ENCODE data around the gene GIMAP5. TPM values are rescaled to one million over a fixed set of nuclear protein-coding genes. Genes with fewer than 3 reads are reported as not detected.

GIMAP5 gene
- total and polyA plus RNA-seq, 2 of the 13 experiments (the other 11 are each of a cell fraction or from before 2014, with no cell fraction given) = not detected

DNA sequence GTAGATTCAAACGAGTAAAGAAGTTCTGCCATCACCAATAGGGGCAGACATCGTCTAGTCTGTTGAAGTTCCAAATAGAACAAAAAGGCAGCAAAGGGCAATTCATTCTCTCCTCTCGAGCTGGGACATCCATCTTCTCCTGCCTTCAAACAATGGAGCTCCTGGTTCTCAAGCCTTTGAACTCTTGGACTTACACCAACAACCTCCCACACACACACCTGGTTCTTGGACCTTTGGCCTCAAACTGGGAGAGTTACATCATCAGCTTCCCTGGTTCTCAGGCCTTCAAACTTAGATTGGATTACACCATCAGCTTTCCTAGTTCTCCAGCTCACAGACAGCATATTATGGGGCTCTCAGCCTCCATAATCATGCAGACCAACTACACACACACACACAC is 9.8 kb upstream of the GIMAP5 start (continued):
- TF ChIP-seq ZNF143 (CRISPR knock-in tag; IDR thresholded peaks at IDR 0.05) (no peak), ESRRA (CRISPR knock-in tag; IDR thresholded peaks at IDR 0.05; ENCODE audit: low read depth) (no peak), ZNF562 (CRISPR knock-in tag; IDR thresholded peaks at IDR 0.05; ENCODE audit: borderline replicate concordance) (no peak), U2AF1 (optimal IDR thresholded peaks at IDR 0.05; ENCODE audit: low read depth, low read length) (no peak), PHF8 (CRISPR knock-in tag; IDR thresholded peaks at IDR 0.05) (no peak), ZNF337 (CRISPR knock-in tag; IDR thresholded peaks at IDR 0.05; ENCODE audit: borderline replicate concordance, low read depth) (no peak), ZBTB3 (CRISPR knock-in tag; IDR thresholded peaks at IDR 0.05; ENCODE audit: borderline replicate concordance, low read depth) (no peak), CBX2 (IDR thresholded peaks at IDR 0.05; ENCODE audit: low read depth, low read length) (no peak), CBX2 (CRISPR knock-in tag; IDR thresholded peaks at IDR 0.05; ENCODE audit: low read depth) (no peak), TOE1 (CRISPR knock-in tag; IDR thresholded peaks at IDR 0.05) (no peak), DR1 (CRISPR knock-in tag; IDR thresholded peaks at IDR 0.05) (no peak), NFE2 (CRISPR knock-in tag; IDR thresholded peaks at IDR 0.05) (no peak), ZNF253 (CRISPR knock-in tag; IDR thresholded peaks at IDR 0.05; ENCODE audit: borderline replicate concordance) (no peak), GABPA (IDR thresholded peaks at IDR 0.05; ENCODE audit: low read depth, low read length) (no peak), GABPA (CRISPR knock-in tag; IDR thresholded peaks at IDR 0.05; ENCODE audit: low read depth) (no peak), ZNF788 (CRISPR knock-in tag; IDR thresholded peaks at IDR 0.05; ENCODE audit: borderline replicate concordance) (no peak), SIN3B (IDR thresholded peaks at IDR 0.05; ENCODE audit: low read length) (no peak)
- TF ChIP-seq, protein P1, sequence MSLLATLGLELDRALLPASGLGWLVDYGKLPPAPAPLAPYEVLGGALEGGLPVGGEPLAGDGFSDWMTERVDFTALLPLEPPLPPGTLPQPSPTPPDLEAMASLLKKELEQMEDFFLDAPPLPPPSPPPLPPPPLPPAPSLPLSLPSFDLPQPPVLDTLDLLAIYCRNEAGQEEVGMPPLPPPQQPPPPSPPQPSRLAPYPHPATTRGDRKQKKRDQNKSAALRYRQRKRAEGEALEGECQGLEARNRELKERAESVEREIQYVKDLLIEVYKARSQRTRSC (CRISPR knock-in tag; IDR thresholded peaks at IDR 0.05; ENCODE audit: low read depth) = no peak
- TF ChIP-seq, protein P2, sequence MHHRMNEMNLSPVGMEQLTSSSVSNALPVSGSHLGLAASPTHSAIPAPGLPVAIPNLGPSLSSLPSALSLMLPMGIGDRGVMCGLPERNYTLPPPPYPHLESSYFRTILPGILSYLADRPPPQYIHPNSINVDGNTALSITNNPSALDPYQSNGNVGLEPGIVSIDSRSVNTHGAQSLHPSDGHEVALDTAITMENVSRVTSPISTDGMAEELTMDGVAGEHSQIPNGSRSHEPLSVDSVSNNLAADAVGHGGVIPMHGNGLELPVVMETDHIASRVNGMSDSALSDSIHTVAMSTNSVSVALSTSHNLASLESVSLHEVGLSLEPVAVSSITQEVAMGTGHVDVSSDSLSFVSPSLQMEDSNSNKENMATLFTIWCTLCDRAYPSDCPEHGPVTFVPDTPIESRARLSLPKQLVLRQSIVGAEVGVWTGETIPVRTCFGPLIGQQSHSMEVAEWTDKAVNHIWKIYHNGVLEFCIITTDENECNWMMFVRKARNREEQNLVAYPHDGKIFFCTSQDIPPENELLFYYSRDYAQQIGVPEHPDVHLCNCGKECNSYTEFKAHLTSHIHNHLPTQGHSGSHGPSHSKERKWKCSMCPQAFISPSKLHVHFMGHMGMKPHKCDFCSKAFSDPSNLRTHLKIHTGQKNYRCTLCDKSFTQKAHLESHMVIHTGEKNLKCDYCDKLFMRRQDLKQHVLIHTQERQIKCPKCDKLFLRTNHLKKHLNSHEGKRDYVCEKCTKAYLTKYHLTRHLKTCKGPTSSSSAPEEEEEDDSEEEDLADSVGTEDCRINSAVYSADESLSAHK (CRISPR knock-in tag; IDR thresholded peaks at IDR 0.05; ENCODE audit: borderline replicate concordance) = no peak
- TF ChIP-seq, protein P3, sequence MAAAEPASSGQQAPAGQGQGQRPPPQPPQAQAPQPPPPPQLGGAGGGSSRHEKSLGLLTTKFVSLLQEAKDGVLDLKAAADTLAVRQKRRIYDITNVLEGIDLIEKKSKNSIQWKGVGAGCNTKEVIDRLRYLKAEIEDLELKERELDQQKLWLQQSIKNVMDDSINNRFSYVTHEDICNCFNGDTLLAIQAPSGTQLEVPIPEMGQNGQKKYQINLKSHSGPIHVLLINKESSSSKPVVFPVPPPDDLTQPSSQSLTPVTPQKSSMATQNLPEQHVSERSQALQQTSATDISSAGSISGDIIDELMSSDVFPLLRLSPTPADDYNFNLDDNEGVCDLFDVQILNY (CRISPR knock-in tag; conservative IDR thresholded peaks at IDR 0.05) = no peak
- TF ChIP-seq, protein P4, sequence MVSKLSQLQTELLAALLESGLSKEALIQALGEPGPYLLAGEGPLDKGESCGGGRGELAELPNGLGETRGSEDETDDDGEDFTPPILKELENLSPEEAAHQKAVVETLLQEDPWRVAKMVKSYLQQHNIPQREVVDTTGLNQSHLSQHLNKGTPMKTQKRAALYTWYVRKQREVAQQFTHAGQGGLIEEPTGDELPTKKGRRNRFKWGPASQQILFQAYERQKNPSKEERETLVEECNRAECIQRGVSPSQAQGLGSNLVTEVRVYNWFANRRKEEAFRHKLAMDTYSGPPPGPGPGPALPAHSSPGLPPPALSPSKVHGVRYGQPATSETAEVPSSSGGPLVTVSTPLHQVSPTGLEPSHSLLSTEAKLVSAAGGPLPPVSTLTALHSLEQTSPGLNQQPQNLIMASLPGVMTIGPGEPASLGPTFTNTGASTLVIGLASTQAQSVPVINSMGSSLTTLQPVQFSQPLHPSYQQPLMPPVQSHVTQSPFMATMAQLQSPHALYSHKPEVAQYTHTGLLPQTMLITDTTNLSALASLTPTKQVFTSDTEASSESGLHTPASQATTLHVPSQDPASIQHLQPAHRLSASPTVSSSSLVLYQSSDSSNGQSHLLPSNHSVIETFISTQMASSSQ (IDR thresholded peaks at IDR 0.05; ENCODE audit: low read depth) = no peak
- TF ChIP-seq, protein P4 (CRISPR knock-in tag; IDR thresholded peaks at IDR 0.05; ENCODE audit: borderline replicate concordance) = peak; percentile 35; the same call in 1 of the 2 replicates
- TF ChIP-seq, protein P5, sequence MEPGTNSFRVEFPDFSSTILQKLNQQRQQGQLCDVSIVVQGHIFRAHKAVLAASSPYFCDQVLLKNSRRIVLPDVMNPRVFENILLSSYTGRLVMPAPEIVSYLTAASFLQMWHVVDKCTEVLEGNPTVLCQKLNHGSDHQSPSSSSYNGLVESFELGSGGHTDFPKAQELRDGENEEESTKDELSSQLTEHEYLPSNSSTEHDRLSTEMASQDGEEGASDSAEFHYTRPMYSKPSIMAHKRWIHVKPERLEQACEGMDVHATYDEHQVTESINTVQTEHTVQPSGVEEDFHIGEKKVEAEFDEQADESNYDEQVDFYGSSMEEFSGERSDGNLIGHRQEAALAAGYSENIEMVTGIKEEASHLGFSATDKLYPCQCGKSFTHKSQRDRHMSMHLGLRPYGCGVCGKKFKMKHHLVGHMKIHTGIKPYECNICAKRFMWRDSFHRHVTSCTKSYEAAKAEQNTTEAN (CRISPR knock-in tag; conservative IDR thresholded peaks at IDR 0.05) = no peak
